Measurements from ENCODE around the gene ARHGAP15. TPM values are rescaled to one million over a fixed set of nuclear protein-coding genes. Genes with fewer than 3 reads are reported as not detected.
A peak's percentile ranks its signal among the peaks of the same experiment; 100 is the strongest.

The ARHGAP15 gene
- total RNA-seq, 1 donor from 2014 or later = 5.4 TPM

DNA sequence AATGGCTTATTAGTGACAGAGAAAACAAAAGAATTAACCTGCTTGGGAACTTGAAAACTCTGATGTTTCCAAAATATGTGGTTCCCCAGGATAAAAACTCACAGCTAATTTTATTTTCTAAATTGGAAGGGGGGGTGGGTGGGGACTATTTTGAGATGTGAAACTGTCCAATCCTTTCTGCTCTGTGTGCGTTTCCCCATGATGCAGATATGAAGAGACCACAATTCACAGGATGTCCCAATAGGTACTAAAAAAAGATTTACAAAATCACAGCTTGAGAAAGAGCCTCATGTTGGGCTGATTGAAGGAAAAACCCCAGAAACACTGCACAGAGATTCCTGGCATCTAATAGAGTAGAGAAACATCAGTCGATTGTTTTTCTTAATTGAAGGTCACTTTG is 273.2 kb downstream of the ARHGAP15 start:
- intact Hi-C loops (cut with DNase I) = no loop called here
- no peak for DNase-seq
- ATAC-seq (ENCODE audit: poor library complexity) = no peak

DNA sequence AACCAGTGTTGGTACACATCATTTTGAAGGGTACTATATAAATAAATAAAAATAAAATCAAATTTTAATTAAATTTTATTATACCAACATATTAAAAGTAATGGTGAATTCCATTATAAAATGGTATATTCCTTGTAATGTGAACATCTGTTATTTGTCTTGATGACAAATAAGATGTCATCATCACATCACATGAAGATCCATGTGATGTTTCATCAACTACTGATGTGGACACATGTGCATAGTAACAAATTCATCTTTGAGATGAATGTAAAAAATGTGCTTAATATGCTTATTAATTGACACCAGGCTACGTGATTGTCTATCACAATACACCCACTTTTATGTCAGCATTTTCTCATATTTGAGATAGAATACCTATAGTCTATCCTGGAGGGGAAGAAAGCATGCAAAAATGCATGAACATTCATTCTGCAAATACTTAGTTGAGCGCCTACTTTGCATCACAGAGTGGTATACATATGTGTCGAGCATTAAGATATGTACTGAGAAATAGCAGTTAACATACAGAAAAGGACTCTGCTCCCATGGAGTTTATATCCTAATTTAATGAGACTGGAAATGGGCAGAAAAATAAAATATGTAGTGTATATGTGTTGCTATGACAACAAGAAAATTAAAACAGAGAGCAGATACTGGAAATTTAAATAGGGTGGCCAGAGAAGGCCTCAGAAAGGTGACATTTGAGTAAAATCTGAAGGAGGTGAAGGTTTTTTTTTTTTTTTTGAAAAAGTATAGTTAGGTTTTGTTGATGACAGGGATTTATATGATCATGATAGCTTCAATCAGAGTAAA is 281.1 kb downstream of the ARHGAP15 start:
- intact Hi-C loops (cut with DNase I) = no loop called here
- DNase-seq (no peak), ATAC-seq (ENCODE audit: poor library complexity) (no peak)

DNA sequence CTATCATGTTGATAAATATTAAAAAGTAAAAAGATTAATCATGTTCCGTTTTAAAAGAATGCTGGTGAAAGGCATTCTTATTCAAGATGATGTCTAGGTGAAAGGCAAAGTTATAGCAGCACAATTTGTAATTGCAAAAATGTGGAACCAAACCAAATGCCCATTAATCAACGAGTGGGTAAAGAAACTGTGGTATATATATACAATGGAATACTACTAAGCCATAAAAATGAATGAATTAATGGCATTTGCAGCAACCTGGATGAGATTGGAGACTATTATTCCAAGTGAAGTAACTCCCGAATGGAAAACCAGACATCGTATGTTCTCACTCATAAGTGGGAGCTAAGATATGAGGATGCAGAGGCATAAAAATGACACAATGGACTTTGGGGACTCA is 286.4 kb downstream of the ARHGAP15 start:
- ATAC-seq (ENCODE audit: poor library complexity) (no peak), DNase-seq (no peak)
- intact Hi-C loops (cut with DNase I) = no loop called here

DNA sequence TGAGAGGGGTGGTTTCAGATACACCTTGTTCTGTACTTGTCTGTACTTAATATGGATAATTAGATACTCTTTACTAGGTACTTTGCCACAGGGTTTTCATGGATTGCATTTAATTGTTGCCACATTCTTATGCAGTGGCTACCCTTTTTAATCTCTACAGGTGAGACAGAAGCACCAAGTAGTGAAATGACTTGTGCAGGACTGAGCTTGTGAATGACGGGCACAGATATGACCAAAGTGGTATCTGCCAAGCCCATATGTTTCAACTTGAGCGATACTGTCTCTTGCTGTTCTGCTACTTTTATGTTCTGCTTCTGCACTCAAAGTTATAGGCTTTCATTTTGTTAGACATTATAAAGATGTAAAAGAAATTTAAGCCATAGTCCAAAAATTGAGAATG is 288.2 kb downstream of the ARHGAP15 start:
- ATAC-seq (ENCODE audit: poor library complexity) (no peak), DNase-seq (no peak)
- intact Hi-C loops (cut with DNase I) = no loop called here

DNA sequence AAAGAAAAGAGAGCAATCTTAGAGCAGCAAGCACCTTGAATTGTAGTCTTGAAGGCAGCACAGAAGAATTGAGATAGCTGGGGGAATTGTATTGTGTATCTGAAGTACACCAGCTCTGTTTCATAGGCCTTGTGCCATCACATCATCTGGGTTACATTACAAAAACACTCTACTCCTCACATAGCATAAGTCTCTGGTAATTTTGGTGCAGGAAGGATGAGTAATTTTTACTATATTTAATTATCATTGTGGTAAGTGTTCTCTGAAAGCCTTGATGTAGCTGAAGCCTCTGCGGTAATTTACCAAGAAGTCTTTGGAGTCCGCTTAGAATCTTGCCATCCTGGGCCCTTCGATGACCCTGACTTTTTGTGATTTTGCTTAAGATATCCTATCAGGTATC is 291.1 kb downstream of the ARHGAP15 start:
- DNase-seq (no peak), ATAC-seq (ENCODE audit: poor library complexity) (no peak)
- intact Hi-C loops (cut with DNase I) = no loop called here

DNA sequence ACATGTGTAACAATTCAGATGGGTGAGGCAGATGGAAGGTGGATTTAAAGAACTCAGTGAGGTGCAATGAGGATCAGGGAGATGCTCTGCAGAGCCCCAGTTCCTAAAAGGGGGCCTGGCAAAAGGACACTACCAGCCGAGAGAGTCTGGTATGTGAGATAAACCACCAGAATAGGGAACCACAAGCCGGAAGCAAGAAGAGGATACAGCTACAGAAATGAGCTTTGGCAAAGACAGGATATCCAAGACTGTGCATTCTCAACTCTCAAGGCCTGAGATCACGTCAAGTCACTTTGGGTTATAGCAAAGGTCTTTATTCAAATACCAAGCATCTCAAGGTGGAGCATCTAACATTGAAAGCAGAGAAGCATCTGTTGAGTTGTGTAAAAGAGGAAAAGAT is 293.5 kb downstream of the ARHGAP15 start:
- DNase-seq = no peak
- intact Hi-C loops (cut with DNase I) = no loop called here
- no peak for ATAC-seq (ENCODE audit: poor library complexity)

DNA sequence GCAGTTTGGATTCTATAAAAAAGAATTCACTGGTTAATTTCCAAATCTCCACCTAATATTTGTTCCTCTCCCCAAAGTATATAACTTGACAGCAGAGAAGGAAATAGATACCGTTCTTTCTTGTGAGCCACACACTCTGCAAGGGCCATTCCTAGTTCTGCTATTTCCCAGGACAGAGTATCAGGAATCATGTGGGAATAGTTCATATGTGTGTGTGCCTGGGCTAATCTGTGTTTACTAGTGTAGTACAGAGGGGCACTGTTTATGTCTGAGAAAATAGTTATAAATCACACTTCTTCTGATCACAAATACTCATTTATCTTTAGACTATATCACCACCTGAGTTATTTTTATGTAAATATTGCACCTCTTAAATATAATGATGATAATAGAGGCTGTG is 296.7 kb downstream of the ARHGAP15 start:
- ATAC-seq (ENCODE audit: poor library complexity) (no peak), DNase-seq (no peak)
- intact Hi-C loops (cut with DNase I) = no loop called here

DNA sequence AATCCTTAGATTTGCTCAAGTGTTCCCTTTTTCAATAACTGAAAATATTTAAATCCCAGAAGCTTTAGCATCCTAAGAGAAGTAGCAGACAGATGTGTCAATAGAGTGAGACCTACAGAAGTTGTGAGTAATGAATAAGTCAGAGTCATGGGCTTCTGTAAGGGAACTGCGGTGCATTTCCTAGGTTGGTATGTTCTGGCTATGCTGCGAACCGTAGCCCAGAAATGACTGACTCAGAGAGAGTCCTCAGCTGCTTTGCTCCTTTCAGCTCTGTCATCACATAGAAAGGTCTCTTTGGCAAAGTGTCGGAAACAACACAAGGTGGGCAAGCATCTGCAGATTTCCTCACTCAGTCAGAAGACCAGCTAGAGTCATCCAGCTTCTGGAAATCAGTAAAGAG is 297.1 kb downstream of the ARHGAP15 start:
- ATAC-seq (ENCODE audit: poor library complexity) (no peak), DNase-seq (no peak)
- intact Hi-C loops (cut with DNase I) = no loop called here

DNA sequence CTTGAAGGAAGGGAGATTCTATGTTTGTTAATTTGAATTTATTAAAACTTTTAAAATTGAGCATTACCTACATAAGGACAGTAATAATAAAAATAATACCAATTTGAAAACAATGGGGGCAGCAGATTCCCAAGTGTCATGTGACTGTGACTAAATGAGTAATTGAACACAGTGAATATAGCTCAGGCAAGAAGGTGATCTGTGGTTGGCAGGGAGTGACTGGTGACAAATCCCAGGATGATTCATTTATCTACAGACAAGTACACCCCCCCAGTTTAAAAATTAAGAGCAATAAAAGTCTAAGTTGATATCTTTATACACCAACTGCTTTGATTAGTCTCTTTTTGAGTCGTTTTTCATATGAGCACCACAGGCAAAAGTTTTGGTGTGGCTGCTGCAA is 299.5 kb downstream of the ARHGAP15 start:
- ATAC-seq (ENCODE audit: poor library complexity) (no peak), DNase-seq (no peak)
- intact Hi-C loops (cut with DNase I) = no loop called here

DNA sequence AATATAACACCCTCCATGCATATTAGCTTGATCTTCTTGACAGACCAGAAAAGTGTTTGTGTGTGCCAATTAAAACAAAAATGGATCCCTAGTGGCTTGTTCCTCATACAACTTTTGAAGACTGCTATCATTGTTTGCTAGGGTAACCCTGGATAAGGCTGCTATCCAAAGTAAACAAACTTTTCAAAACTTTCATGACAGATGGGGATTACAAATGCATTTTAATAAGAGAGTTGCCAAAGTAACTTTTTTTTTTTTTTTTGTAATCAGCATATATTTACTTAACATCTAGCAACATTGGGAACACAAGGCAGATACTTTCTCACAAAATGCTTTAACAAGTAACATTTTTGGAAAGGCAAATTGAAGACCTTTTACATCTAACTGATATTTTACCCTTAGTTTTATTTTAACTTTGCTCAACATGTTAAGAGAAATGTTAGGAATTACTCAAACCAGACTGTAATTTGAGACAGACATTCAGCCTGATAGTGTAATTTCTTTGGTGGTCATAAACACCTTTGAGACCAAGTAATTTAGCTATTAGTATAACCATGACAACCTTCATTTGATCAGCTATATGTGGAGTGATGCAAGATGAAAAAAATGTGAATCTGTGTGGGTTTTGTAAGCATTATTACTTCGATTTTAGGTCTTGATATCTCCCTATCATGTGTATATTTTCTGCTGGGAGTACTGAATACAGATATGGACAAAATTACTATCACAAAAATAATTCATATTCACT is 300.9 kb downstream of the ARHGAP15 start:
- intact Hi-C loops (cut with DNase I) = no loop called here
- DNase-seq = no peak
- ATAC-seq (ENCODE audit: poor library complexity) = peak; percentile 92

DNA sequence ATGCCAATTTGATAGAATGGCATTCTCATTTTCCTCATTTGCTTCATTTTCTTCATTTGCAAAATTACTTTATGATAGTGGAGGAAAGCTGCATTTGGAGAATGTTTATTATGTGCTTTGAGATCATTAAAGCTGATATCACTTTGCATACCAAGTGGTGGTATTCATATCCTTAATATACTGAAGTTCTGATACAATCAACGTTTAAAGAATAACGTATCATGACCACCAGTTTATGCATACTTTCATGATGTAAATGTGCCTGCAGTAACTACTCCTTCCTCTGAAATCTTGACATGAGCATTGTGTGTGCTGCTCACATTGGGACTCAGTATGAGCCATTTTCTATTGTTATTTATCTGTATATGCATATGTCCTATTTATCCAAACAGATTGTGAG is 302.1 kb downstream of the ARHGAP15 start:
- DNase-seq (no peak), ATAC-seq (ENCODE audit: poor library complexity) (no peak)
- intact Hi-C loops (cut with DNase I) = no loop called here

DNA sequence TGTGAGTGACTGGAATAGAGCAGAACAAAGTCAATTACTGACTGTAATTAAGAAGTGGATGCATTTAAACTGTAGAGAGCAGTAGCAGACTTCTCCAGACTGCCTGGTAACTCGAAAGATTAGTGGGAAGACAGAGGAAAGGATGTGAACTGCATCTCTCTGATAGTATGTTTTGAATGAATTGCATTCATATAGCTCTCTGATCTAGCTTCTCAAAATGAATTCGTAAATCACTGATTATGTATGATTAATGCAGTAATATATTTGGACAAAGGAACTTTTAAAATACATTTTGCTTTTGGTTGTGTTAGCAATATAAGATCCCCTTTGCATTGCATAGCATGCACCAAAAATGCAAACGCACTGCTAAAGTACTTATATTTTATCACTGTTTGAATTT is 304.0 kb downstream of the ARHGAP15 start:
- ATAC-seq (ENCODE audit: poor library complexity) = peak; percentile 50
- no peak for DNase-seq
- intact Hi-C loops (cut with DNase I) = no loop called here

DNA sequence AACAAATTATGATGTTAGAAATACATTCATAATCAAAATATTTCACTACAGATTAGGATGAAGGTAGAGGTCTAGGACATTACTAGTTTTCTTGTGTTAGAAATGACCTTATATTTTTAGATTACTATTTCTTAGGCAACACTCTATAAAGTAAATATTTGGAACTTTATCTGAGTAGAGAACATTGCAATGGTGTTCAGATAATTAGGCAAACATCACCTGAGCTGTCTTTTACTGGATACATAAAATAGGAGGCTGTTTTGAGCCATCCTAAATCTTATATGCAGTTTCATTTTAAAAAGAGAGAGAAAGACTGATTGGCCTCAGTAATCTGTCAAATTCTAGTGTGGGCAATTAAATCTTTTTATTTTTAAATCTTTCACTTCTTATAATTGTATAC is 304.6 kb downstream of the ARHGAP15 start:
- intact Hi-C loops (cut with DNase I) = no loop called here
- ATAC-seq (ENCODE audit: poor library complexity) (no peak), DNase-seq (no peak)

DNA sequence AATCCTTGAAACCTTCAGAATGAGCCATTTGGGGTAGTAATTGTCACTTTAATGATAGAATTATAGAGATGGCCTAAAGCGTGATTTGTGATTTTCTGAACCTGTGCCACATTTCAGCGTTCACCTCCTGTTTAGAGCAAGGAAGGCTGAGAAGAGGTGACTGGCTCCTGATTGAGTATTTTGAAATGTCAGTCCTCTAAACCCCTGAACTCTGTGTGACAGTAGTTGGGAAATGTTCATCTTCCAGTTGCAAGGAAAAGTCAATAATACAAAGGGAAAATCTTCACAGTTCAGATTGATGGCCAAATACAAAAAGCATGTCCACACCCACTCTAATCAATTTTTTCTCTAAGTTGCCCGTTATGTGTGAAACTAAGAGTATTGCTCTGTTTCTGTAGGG is 305.2 kb downstream of the ARHGAP15 start:
- intact Hi-C loops (cut with DNase I) = no loop called here
- DNase-seq (no peak), ATAC-seq (ENCODE audit: poor library complexity) (no peak)

DNA sequence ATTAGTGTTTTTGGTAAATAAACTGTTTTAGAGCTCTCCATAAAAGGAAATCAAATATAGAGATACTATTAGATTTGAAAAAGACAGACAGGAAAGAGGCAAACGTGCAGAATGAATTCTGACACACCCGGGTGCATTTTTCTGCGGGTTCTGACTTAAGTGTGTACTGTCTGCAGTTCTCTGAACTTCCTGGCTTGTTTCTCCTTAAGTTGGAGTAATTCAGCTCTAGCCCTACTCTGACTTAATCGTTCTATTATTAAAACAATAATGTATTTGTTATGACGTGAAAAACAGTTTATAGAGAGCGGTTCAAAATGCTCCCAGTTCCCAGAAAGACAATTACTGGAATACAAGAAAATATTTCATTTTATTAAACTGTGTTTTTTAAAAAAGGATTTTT is 305.9 kb downstream of the ARHGAP15 start:
- intact Hi-C loops (cut with DNase I) = no loop called here

DNA sequence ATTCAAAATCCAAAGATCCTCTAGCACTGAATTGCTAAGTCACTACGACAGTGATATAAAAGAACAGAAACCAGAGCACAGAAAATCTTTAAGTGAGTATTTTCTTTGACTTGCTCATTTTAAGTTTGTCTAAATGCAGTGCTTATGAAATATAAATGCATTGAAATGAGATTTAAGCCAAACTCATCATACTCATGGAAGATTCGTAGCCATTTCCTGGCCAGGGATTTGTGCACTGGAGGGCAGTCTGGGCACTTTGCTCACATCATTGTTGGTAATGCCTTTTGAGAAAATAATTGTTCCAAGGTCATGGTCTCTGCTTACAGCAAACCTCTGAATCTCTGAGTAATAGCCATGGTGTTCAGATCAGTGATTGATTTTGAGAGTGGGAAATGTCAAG is 307.7 kb downstream of the ARHGAP15 start:
- ATAC-seq (ENCODE audit: poor library complexity) (no peak), DNase-seq (no peak)
- intact Hi-C loops (cut with DNase I) = no loop called here

More for the DNA sequence above, 305.9 kb downstream of the ARHGAP15 start:
- DNase-seq = no peak
- ATAC-seq (ENCODE audit: poor library complexity) = peak; percentile 62

DNA sequence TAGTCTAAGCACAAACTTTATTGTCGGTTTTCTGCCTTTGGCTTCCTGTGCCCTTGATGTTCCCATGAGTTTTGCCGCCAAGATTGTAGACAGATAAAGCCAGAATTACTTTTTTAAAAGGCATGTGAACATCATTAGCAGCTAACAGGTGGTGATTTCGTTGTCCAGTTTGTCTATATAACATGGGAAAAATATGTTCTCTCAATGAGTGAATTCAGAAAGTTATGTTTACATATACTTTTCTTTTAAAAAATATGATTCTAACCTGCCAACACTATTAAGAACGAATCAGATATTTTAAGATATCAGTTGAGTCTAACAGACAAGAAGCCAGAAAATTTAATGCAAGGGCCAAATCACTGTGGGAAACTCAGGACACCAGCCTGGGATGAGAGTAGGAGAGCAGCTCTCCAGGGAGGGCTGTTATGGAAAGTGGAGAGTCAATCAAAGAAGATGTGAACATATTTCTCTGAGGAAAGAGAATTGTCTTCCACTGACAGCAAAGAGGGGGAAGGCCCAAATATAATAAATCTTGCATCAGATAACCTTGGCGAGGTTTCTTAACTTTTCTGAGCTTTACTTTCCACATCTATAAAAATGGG is 311.3 kb downstream of the ARHGAP15 start:
- DNase-seq (no peak), ATAC-seq (ENCODE audit: poor library complexity) (peak; percentile 38)
- intact Hi-C loops (cut with DNase I) = no loop called here

DNA sequence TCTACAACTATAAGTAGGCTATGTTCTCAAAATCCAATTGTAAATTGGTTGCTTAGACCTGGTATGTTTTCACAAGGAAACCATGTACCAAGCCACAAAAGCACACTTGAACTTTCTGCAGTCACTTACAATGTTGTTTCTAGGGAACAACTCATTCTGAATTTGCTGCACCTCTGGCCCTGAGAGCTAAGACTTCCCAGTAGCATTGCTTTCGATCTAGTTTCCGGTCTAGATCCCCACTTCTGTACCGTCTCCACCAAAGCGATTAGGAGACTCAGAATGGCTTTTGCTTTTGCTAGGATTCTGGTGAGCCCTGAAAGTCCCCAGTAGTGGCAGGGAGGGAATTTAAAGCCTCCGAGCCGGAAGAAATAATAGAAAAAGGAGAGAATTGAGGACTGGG is 313.0 kb downstream of the ARHGAP15 start:
- intact Hi-C loops (cut with DNase I) = no loop called here
- no peak for DNase-seq
- ATAC-seq (ENCODE audit: poor library complexity) = peak; percentile 43

DNA sequence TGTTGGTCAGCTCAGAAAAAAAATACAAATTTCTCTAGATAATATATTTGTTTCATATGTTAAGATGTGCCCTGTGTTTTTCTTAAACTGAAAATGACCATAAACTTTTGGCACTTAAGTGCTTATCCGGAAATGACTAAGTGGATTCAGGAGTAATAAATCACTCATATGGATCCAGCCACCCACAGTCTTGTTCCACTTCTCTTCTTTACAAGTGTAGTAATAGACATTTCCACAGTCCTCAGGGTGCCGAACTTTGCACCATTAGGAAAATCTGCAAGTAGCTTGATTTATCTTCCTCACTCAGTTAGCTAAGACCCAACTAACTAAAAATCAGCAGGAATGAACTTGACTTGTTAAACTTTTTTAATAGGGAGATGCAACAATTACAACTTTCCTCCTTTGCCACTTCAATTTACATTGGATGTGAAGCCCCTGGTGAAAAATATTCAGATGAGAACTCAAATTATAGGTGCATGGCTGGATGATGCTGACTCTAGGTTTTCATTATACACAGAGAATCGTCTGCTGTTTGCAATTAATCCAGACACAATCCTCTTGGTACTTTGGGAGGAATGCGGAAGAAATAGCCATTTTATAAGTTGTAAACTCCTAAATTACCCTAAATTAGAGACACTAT is 322.5 kb downstream of the ARHGAP15 start:
- intact Hi-C loops (cut with DNase I) = no loop called here
- no peak for DNase-seq
- ATAC-seq (ENCODE audit: poor library complexity) = no peak

All from Right ventricle myocardium superior (tissue), 1 donor.